Hematopoietic multipotent progenitor cell (in vitro differentiated cells): ENCODE measurements around the gene TARM1. TPM values are rescaled to one million over a fixed set of nuclear protein-coding genes. Genes with fewer than 3 reads are reported as not detected.
A peak's percentile ranks its signal among the peaks of the same experiment; 100 is the strongest.

Experiments
- DNase-seq, 3 donors: peaks; one replicate each; pipeline ENCODE4 v3.0.0-alpha.2; 2011 to 2015; ENCODE audit warnings: low read depth in 2 of 3, low spot score in 2 of 3
- total RNA-seq: library from RNA; depleted of rRNA; stranded (reverse); fragments of >200 nt; gene quantifications from one replicate; pipeline ENCODE4 v1.2.3, GENCODE V29; 2012

TARM1 gene
- total RNA-seq: not detected

GRCh38 chr19:54081032-54081431, at the start of gene TARM1:
TSS of gene TARM1 (minus strand) at chr19:54081365. CDS start at chr19:54081340, 25 bp downstream.
- DNase-seq: no peak

GRCh38 chr19:54129617-54129996, 48.4 kb upstream of the TARM1 start:
- DNase-seq: no peak

- no peak for DNase-seq
Observed at GRCh38 chr19:54128796-54129616, 47.8 kb upstream of the TARM1 start.

- no peak for DNase-seq
Observed at GRCh38 chr19:54128441-54128725, 47.2 kb upstream of the TARM1 start.

GRCh38 chr19:54127688-54128440, 46.7 kb upstream of the TARM1 start:
- DNase-seq: no peak

GRCh38 chr19:54125713-54126112, 44.5 kb upstream of the TARM1 start:
- DNase-seq: no peak

GRCh38 chr19:54124393-54124792, 43.2 kb upstream of the TARM1 start:
- no peak for DNase-seq

GRCh38 chr19:54123682-54124081, 42.5 kb upstream of the TARM1 start:
- no peak for DNase-seq

GRCh38 chr19:54121259-54121658, 40.1 kb upstream of the TARM1 start:
- no peak for DNase-seq

- peak; percentile 96 to 99 (median 98) for DNase-seq
Observed at GRCh38 chr19:54115109-54116063, 34.2 kb upstream of the TARM1 start, which contains the start of the genes PRPF31 and TFPT. TSS of gene PRPF31 (plus strand) at chr19:54115754. CDS start at chr19:54118279, 2,525 bp downstream. TSS of gene TFPT (minus strand) at chr19:54115657. CDS start at chr19:54115269, 388 bp downstream.

- peak in 2 of 3 donors; percentile 50 to 55 for DNase-seq
Observed at GRCh38 chr19:54114340-54115108, 33.4 kb upstream of the TARM1 start.

- no peak for DNase-seq
Observed at GRCh38 chr19:54109651-54110050, 28.5 kb upstream of the TARM1 start.

GRCh38 chr19:54108496-54108895, 27.3 kb upstream of the TARM1 start:
- DNase-seq: no peak

- no peak for DNase-seq
Observed at GRCh38 chr19:54107876-54108490, 26.8 kb upstream of the TARM1 start.

GRCh38 chr19:54106716-54107115, 25.6 kb upstream of the TARM1 start:
- DNase-seq: no peak

GRCh38 chr19:54105796-54106195, 24.6 kb upstream of the TARM1 start:
- DNase-seq: no peak

- no peak for DNase-seq
Observed at GRCh38 chr19:54104998-54105715, 24.0 kb upstream of the TARM1 start.

GRCh38 chr19:54102421-54103169, 21.4 kb upstream of the TARM1 start, which contains the start of gene NDUFA3:
TSS of gene NDUFA3 (plus strand) at chr19:54102855. CDS start at chr19:54102879, 24 bp downstream.
- DNase-seq: peak; percentile 98 to 100 (median 99)
